ENCODE results near the gene KLF7.

DNA sequence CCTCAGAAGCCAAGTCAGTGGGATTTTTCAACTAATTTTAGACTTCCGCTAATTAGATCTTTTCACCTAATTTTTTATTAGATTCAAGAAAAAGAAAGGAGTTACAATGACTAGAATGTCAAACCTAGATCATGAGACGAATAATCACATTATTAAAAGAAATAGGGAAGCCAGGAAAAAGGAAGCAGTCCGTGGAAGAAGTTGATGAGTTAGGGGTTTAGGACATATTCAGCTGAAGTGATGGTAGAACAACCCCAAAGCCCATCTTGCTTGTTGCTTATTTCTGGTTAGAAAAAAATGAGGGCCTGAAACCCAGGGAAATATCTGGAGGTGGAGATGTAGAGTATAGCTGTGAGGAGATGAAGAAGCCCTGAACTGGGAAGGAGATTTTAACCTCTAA, 8.0 kb downstream of the KLF7 start:
- TF ChIP-seq, protein P1, sequence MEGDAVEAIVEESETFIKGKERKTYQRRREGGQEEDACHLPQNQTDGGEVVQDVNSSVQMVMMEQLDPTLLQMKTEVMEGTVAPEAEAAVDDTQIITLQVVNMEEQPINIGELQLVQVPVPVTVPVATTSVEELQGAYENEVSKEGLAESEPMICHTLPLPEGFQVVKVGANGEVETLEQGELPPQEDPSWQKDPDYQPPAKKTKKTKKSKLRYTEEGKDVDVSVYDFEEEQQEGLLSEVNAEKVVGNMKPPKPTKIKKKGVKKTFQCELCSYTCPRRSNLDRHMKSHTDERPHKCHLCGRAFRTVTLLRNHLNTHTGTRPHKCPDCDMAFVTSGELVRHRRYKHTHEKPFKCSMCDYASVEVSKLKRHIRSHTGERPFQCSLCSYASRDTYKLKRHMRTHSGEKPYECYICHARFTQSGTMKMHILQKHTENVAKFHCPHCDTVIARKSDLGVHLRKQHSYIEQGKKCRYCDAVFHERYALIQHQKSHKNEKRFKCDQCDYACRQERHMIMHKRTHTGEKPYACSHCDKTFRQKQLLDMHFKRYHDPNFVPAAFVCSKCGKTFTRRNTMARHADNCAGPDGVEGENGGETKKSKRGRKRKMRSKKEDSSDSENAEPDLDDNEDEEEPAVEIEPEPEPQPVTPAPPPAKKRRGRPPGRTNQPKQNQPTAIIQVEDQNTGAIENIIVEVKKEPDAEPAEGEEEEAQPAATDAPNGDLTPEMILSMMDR (IDR thresholded peaks at IDR 0.05; ENCODE audit: low read length) = no peak
- TF ChIP-seq EZH2phosphoT487 (IDR thresholded peaks at IDR 0.05; ENCODE audit: low read length) = no peak

All from MM.1S (cell line).